Smooth muscle cell (in vitro differentiated cells): Measurements from ENCODE around the gene VPS13D. TPM values are rescaled to one million over a fixed set of nuclear protein-coding genes. Genes with fewer than 3 reads are reported as not detected.

Experiments
- DNase-seq: peaks from one replicate; lab custom pipeline; 2025; ENCODE audit not compliant: unreplicated experiment; lab: John Stamatoyannopoulos, UW
- H2AFZ ChIP-seq: fragments of 200-600 bp; sonication (generic); 2 replicates; pipeline ENCODE4 v1.6.0; 2016; ENCODE audit warnings: antibody characterized with exemption, low read depth, mild to moderate bottlenecking
- H3F3A ChIP-seq: fragments of 200-600 bp; sonication (generic); 2 replicates; pipeline ENCODE4 v1.6.0; 2017; ENCODE audit warnings: antibody characterized with exemption, low read depth
- H3K27ac ChIP-seq: fragments of 200-600 bp; sonication (generic); 2 replicates; pipeline ENCODE4 v1.5.1; 2016; ENCODE audit warnings: low read depth, mild to moderate bottlenecking
- H3K27me3 ChIP-seq: fragments of 200-600 bp; sonication (generic); 2 replicates; pipeline ENCODE4 v1.6.1; 2016; ENCODE audit warnings: low read depth, mild to moderate bottlenecking
- H3K36me3 ChIP-seq: fragments of 200-600 bp; sonication (generic); 2 replicates; pipeline ENCODE4 v1.5.1; 2016; ENCODE audit warnings: low read depth
- H3K4me1 ChIP-seq: fragments of 200-600 bp; sonication (generic); 2 replicates; pipeline ENCODE4 v1.5.1; 2016; ENCODE audit warnings: low read depth
- H3K4me2 ChIP-seq: fragments of 200-600 bp; sonication (generic); 2 replicates; pipeline ENCODE4 v1.6.0; 2016; ENCODE audit warnings: mild to moderate bottlenecking
- H3K4me3 ChIP-seq: fragments of 200-600 bp; sonication (generic); 2 replicates; pipeline ENCODE4 v1.5.1; 2016; ENCODE audit warnings: mild to moderate bottlenecking
- H3K79me2 ChIP-seq: fragments of 200-600 bp; sonication (generic); 2 replicates; pipeline ENCODE4 v1.6.0; 2016; ENCODE audit warnings: low read depth, mild to moderate bottlenecking
- H3K9ac ChIP-seq: fragments of 200-600 bp; sonication (generic); 2 replicates; pipeline ENCODE4 v1.6.0; 2016; ENCODE audit warnings: low read depth
- H3K9me3 ChIP-seq: fragments of 200-600 bp; sonication (generic); replicated peaks from 2 replicates; pipeline ENCODE4 v1.5.1; 2016; ENCODE audit warnings: low read depth
- H4K20me1 ChIP-seq: fragments of 200-600 bp; sonication (generic); 2 replicates; pipeline ENCODE4 v1.6.0; 2016; ENCODE audit warnings: low read depth
- WGBS: methylation state at CpG from one replicate; pipeline ENCODE4 v1.1.7; 2016; ENCODE audit warnings: low lambda C conversion rate; 5-methylcytosine and 5-hydroxymethylcytosine counted together
- polyA plus RNA-seq: library from polyadenylated mRNA; unstranded; fragments of >200 nt; fragmentation: Nextera tagmentation; extraction: Ambion mirVana; gene quantifications from 2 replicates; pipeline ENCODE4 v1.2.1, GENCODE V29; 2016
- total RNA-seq: library from RNA; depleted of rRNA; stranded (reverse); fragments of >200 nt; gene quantifications from 2 replicates; pipeline ENCODE4 v1.2.3, GENCODE V29; 2014
- TF ChIP-seq, protein P1 (sequence below): fragments of 200-600 bp; sonication (generic); IDR thresholded peaks from 2 replicates; pipeline ENCODE4 v1.5.1; 2017; ENCODE audit warnings: borderline replicate concordance, mild to moderate bottlenecking, antibody characterized with exemption; ENCODE audit not compliant: insufficient read depth, poor library complexity, severe bottlenecking

The VPS13D gene
- total and polyA plus RNA-seq, 2 experiments from 2014 or later, result 3.5 to 20.0 TPM

DNA sequence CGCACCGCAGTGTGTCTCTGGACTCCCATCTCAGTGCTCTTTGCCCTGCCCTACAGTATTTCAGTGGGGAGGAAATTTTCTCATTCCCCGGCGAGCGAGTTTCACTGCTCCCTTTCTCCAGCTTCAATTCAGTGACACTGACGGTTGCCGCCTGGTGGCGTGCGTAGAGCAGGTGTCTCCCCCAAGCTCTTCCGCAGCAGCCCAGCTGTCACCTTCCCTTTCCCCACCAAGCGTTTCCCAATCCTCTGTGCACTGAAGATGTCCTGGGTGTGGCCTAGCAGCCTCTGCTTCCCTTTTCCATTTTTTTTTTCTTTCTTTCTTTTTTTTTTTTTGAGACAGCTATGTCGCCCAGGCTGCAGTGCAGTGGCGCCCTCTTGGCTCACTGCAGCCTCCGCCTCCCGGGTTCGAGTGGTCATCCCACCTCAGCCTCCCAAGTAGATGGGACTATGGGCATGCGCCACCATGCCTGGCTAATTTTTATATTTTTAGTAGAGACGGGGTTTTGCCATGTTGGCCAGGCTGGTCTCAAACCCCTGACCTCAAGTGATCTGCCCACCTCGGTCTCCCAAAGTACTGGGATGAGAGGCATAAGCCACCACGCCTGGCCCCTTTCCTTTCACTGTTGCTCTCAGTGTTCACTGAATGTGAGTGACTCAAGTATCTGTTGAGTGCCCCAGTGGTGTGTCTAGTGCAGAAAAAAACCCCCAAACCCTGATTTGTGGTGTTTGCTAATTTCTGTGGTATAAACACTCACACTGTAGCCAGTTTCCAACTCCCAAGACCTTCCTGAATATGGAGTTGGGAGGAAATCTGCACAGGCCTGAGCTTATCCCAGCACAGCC is 33.0 kb upstream of the VPS13D start:
- Histone ChIP-seq H3K36me3 (no peaks in the 10 kb centered on the region), H2AFZ (no peak overlapping the region), H3K79me2 (no peaks in the 10 kb centered on the region), H3K4me1 (no peaks in the 10 kb centered on the region), H3K4me2 (no peak overlapping the region), H3K9ac (no peak overlapping the region), H3K27ac (no peak overlapping the region), H3F3A (no peaks in the 10 kb centered on the region), H4K20me1 (no peaks in the 10 kb centered on the region), H3K9me3 (no peaks in the 10 kb centered on the region), H3K27me3 (no peaks in the 10 kb centered on the region), H3K4me3 (no peak overlapping the region)
- TF ChIP-seq, protein P1, sequence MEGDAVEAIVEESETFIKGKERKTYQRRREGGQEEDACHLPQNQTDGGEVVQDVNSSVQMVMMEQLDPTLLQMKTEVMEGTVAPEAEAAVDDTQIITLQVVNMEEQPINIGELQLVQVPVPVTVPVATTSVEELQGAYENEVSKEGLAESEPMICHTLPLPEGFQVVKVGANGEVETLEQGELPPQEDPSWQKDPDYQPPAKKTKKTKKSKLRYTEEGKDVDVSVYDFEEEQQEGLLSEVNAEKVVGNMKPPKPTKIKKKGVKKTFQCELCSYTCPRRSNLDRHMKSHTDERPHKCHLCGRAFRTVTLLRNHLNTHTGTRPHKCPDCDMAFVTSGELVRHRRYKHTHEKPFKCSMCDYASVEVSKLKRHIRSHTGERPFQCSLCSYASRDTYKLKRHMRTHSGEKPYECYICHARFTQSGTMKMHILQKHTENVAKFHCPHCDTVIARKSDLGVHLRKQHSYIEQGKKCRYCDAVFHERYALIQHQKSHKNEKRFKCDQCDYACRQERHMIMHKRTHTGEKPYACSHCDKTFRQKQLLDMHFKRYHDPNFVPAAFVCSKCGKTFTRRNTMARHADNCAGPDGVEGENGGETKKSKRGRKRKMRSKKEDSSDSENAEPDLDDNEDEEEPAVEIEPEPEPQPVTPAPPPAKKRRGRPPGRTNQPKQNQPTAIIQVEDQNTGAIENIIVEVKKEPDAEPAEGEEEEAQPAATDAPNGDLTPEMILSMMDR, result peak; percentile 3
- DNase-seq, result no peak
- 65% methylated on average over 20 of the region's 20 CpGs for WGBS

DNA sequence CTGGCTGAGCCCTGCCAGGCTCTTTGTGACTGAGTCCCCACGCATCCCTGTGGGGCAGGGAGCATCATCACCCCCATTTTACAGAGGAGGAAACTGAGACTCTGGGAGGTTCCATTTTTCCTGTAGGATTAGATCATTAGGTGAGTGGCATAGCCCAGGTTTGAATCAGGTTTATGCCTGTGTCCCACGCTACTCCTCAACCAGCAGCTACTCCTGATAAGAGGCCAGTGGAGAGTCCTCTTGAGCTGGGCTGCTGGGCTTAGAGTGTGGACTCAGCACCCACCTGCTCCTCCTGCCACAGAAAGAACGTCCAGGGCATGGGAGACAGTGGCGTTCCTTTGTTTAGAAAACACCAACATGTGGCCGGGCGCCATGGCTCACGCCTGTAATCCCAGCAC is 32.3 kb upstream of the VPS13D start:
- Histone ChIP-seq H3F3A (no peaks in the 10 kb centered on the region), H3K9ac (no peak overlapping the region), H3K4me3 (no peak overlapping the region), H3K79me2 (no peaks in the 10 kb centered on the region), H3K9me3 (no peaks in the 10 kb centered on the region), H3K36me3 (no peaks in the 10 kb centered on the region), H3K4me2 (no peak overlapping the region), H2AFZ (no peak overlapping the region), H3K27ac (no peak overlapping the region), H3K27me3 (no peaks in the 10 kb centered on the region), H3K4me1 (no peaks in the 10 kb centered on the region), H4K20me1 (no peaks in the 10 kb centered on the region)
- TF ChIP-seq, protein P1, result no peak
- WGBS, result 86% methylated on average over 7 of the region's 7 CpGs
- no peak for DNase-seq

DNA sequence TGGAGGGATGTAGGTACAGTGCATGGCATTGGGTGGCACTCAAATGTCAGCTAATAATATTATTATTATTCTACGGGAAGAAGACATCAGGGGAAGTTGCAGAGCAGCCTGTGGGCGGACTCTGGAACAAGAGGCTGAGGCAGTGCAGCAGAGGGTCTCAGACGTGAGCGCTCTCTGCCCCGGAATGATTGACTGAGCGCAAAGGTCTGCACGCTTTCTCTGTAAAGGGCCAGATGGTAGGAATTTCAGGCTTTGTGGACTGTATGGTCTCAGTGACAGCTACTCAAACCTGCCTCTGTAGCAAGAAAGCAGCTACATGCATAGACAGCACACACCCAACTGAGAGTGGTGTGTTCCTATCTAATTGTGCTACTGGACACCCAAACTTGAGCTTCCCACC is 29.6 kb upstream of the VPS13D start:
- 92% methylated on average over 7 of the region's 7 CpGs for WGBS
- no peaks in the 10 kb centered on the region for H3K27me3 ChIP-seq
- H2AFZ ChIP-seq, result no peak overlapping the region
- TF ChIP-seq, protein P1, result no peak
- H3K9me3 ChIP-seq, result no peaks in the 10 kb centered on the region
- H3K4me1 ChIP-seq, result no peaks in the 10 kb centered on the region
- H3K4me2 ChIP-seq, result no peak overlapping the region
- H3K27ac ChIP-seq, result no peak overlapping the region
- H3K4me3 ChIP-seq, result no peak overlapping the region
- no peaks in the 10 kb centered on the region for H4K20me1 ChIP-seq
- DNase-seq, result no peak
- no peaks in the 10 kb centered on the region for H3K79me2 ChIP-seq
- H3K36me3 ChIP-seq, result no peaks in the 10 kb centered on the region
- no peak overlapping the region for H3K9ac ChIP-seq
- no peaks in the 10 kb centered on the region for H3F3A ChIP-seq
